ENCODE measurements around the gene DSPP.

Gene DSPP

DNA sequence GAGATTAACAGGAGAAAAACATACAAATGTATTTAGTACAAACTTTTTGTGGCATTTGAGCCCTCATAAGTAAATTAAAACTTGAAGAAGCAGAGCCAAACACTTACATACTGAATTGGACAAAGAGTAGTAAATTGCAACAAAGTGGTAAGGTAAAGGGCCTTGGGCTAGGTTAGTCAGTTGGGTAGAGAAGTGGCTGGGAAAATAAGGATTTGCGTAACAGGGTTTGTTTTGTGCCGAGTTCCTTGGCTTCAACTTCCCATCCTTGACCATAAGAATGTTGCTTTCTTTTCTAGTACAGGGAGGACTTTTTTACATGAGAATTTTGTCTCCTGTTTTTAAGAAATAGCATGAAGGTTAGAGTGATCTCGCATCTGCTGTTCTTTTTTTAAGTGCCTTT, 33.3 kb upstream of the DSPP start:
- H3K27ac ChIP-seq: peak overlapping the region in 1 of 2 donors; percentile 51
- no peak for TF ChIP-seq CTCF (IDR thresholded peaks at IDR 0.05)
- H3K4me3 ChIP-seq: no peak overlapping the region
- DNase-seq (ENCODE audit: low spot score): no peak

GRCh38 chr4:87575408-87575807, 32.9 kb upstream of the DSPP start:
- no peak overlapping the region for H3K4me3 ChIP-seq
- TF ChIP-seq CTCF (IDR thresholded peaks at IDR 0.05): no peak
- H3K27ac ChIP-seq: peak overlapping the region in 1 of 2 donors; percentile 51
- DNase-seq (ENCODE audit: low spot score): no peak

DNA sequence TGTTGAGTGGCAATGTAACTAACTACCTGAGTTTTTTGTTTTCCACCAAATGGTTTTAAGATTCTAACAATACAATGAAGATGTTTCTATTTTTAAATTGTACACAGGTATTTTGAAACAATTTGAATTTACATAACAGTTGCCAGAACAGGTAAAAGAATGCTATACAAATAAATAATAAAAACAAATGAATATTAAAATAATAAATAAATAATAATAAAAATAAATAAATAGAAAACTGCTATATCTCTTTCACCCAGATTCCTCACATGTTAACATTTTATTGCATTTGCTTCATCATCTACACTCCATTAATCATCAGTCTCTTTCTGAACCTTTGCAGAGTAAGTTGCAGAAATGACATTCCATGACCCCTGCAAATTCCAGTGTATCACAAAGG, 32.3 kb upstream of the DSPP start:
- TF ChIP-seq CTCF (IDR thresholded peaks at IDR 0.05): no peak
- Histone ChIP-seq H3K27ac (no peak overlapping the region), H3K4me3 (no peak overlapping the region)
- DNase-seq (ENCODE audit: low spot score): no peak

GRCh38 chr4:87579478-87579877, 28.9 kb upstream of the DSPP start:
- no peak overlapping the region for H3K27ac ChIP-seq
- TF ChIP-seq CTCF (IDR thresholded peaks at IDR 0.05): no peak

DNA sequence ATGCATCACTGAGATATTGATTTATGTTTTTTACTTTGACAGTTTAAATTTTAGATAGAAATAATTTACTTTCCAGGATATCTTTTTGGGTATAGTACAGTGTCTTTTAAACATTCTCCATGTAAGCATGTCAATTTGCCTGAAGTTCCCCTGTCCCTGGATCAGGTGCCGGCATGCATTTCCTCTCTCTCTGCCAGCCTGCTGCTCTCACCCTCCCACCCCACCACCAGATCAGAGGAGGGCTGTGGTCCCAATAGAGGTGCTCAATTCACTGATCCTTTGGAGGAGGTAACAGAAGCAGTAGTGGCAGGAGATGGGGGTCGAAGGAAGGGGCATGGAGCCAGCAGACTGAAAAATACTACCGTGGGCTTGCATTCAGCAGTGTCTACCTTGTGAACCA, 28.3 kb upstream of the DSPP start:
- no peak for TF ChIP-seq CTCF (IDR thresholded peaks at IDR 0.05)
- H3K4me3 ChIP-seq: no peak overlapping the region

More at GRCh38 chr4:87579478-87579877, 28.9 kb upstream of the DSPP start:
- H3K4me3 ChIP-seq: no peak overlapping the region
- no peak for DNase-seq (ENCODE audit: low spot score)

DNA sequence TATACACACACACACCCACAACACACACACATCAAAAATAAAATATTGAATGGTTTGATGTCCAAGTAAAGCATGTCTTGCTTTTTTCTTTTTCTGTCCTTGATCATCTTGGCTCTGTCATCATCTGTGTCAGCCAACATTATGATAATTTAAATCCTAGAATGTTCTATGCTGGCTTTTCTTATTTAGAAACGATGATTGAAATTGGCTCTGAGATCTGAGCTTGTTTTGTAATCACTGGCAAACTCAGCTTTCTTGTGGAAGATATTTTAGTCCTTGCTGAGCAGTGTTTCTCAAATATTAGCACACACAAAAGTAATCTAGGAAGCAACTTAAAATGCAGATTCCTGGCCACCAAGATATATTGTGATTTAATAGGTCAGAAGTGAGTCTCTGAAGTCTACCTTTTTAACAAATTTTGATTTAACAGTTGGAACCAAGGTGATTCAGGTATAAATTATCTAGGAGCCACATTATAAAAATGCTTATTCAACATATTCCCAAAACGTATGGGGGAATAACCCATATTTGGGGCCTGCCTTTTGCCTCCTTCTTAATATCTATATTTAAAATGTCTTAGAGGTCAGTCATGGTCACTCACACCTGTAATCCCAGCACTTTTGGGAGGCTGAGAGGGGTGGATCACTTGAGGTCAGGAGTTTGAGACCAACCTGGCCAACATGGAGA, 24.0 kb upstream of the DSPP start:
- TF ChIP-seq CTCF (IDR thresholded peaks at IDR 0.05): no peak
- Histone ChIP-seq H3K4me3 (no peak overlapping the region), H3K27ac (no peak overlapping the region)
- no peak for DNase-seq (ENCODE audit: low spot score)

More for the DNA sequence above, 28.3 kb upstream of the DSPP start:
- no peak for DNase-seq (ENCODE audit: low spot score)
- H3K27ac ChIP-seq: no peak overlapping the region

DNA sequence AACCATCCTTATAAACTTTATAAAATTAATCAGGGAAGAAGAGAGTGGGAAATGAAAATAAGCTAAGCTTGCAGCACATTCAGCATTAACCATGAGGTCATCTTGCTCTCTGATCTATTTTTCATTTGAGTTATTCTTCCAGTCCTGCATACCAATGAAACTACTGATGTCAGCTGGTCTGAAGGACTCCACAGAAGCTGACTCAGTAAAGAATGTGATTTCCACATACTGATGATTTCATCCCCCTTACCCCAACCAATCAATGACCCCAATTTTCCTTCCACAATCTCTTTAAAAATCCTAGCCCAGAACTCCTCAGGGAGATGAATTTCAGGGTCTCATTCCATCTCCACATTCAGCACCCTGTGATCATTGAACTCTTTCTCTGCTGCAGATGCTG, 18.8 kb upstream of the DSPP start:
- peak overlapping the region in 1 of 2 donors; percentile 33 for H3K27ac ChIP-seq
- DNase-seq (ENCODE audit: low spot score): no peak
- H3K4me3 ChIP-seq: no peak overlapping the region
- TF ChIP-seq CTCF (IDR thresholded peaks at IDR 0.05): no peak

Measured in coronary artery (tissue), 2 donors.